Activated T-cell treated with anti-CD3 and anti-CD28 coated beads, Interleukin-2, amount 50 U/mL, for 4 hours (primary cell): ENCODE data around the gene PTP4A1. TPM values are rescaled to one million over a fixed set of nuclear protein-coding genes. Genes with fewer than 3 reads are reported as not detected.
"Not testable (repeated sequence)": the region's sequence is repeated elsewhere in the genome, so short reads cannot be mapped to it uniquely, and the experiment has no call there.

Source experiments
- ATAC-seq, 2 donors: fragments of 200-7000 bp; cut with Tn5 transposase; one replicate each; pipeline ENCODE4 v1.10.0; 2021
- DNase-seq: peaks from one replicate; pipeline ENCODE4 v3.0.0-alpha.2; 2020
- H3K27me3 Mint-ChIP-seq: one replicate; pipeline ENCODE4 v1.8.0; 2021; ENCODE audit warnings: low read depth, mixed read lengths
- H3K36me3 Mint-ChIP-seq: one replicate; pipeline ENCODE4 v1.8.0; 2022; ENCODE audit warnings: mixed read lengths; ENCODE audit not compliant: insufficient read depth
- H3K4me1 Mint-ChIP-seq: one replicate; pipeline ENCODE4 v1.8.0; 2021; ENCODE audit warnings: low read depth, mixed read lengths
- H3K4me3 Mint-ChIP-seq: one replicate; pipeline ENCODE4 v1.8.0; 2021; ENCODE audit warnings: mild to moderate bottlenecking, moderate library complexity, mixed read lengths
- H3K9me3 Mint-ChIP-seq: one replicate; pipeline ENCODE4 v1.8.0; 2021; ENCODE audit warnings: mixed read lengths
- total RNA-seq, 3 donors: library from RNA; stranded (reverse); gene quantifications; one replicate each; pipeline ENCODE4 v1.2.1, GENCODE V29; 2021

Gene PTP4A1
- total RNA-seq = 10 to 100 TPM; 64.2 to 71.1 (median 70.3) TPM

GRCh38 chr6:63572044-63572746 lies at the start of gene PTP4A1, which contains the start of gene LOC128125822:
PTP4A1 (plus strand) TSS chr6:63572480; CDS start chr6:63576881, 4,401 bp downstream.
LOC128125822 (plus strand) TSS chr6:63572480.
- ATAC-seq (peak; percentile 94 to 96), DNase-seq (peak; percentile 96)
- H3K36me3 Mint-ChIP-seq = peaks cover 10% of the 10 kb centered on the region
- peak within 1 kb of the TSS; percentile 94 for H3K4me3 Mint-ChIP-seq
- H3K27me3 Mint-ChIP-seq = no peaks in the 10 kb centered on the region
- peaks cover 33% of the 10 kb centered on the region for H3K4me1 Mint-ChIP-seq
- H3K9me3 Mint-ChIP-seq = no peaks in the 10 kb centered on the region

- not testable (repeated sequence) for H3K27me3 Mint-ChIP-seq, H3K36me3 Mint-ChIP-seq, H3K4me3 Mint-ChIP-seq, DNase-seq, H3K4me1 Mint-ChIP-seq, H3K9me3 Mint-ChIP-seq, ATAC-seq
These were observed 49.4 kb upstream of the PTP4A1 start for GRCh38 chr6:63522911-63523287.

DNA sequence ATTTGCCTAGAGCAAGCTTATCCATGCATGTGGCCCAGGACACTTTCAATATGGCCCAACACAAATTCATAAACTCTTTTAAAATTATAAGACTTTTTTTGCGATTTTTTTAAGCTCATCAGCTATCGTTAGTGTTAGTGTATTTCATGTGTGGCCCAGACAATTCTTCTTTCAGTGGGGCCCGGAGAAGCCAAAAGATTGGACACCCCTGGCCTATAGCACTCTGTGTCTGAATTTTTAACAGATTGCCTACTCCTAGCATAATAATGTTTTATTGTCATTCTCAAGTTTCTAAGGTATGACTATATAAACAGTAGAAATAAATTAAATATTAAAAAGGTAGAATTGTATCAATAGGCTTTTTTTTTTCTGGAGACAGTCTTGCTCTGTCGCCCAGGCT lies 48.6 kb upstream of the PTP4A1 start:
- ATAC-seq (no peak), DNase-seq (no peak)
- H3K27me3 Mint-ChIP-seq = no peaks in the 10 kb centered on the region
- no peaks in the 10 kb centered on the region for H3K9me3 Mint-ChIP-seq
- no peak overlapping the region for H3K4me3 Mint-ChIP-seq
- no peaks in the 10 kb centered on the region for H3K36me3 Mint-ChIP-seq
- H3K4me1 Mint-ChIP-seq = peaks cover 2% of the 10 kb centered on the region

DNA sequence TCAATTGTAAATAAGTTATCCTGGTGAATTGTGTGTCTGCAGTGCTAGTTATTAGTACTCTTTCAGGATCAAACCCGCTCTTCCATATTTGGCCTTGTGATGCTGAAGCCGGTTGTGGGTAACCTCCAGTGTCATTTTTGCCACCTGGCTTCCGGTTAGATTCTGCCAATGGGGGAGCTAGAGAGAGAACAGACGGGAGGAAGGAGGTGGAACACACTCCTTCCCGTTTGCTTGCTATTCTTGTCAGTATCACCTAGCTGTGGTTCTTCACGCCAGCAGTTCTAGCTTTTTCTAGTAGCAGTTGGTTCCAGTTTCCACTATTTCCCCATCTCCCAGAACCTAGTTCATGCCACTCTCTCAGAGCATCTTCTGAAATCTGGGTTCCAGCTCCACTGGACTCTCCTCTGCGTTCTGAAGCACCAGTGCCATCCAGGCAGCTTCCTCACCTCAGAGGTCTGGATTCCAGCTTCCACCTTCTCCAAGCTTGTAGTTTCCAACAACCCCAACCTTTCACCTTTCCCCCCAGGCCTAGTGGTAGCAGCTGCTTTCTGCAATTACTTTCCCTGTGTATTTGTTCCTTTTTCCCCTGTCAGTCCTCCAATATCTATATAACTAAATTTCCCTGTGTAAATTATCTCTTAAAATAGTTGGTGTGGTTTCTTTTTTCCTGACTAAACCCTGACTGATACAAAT lies 46.9 kb upstream of the PTP4A1 start:
- ATAC-seq (no peak), DNase-seq (no peak)
- Mint-ChIP-seq H3K27me3 (no peaks in the 10 kb centered on the region), H3K4me3 (no peak overlapping the region), H3K9me3 (no peaks in the 10 kb centered on the region), H3K4me1 (peaks cover 11% of the 10 kb centered on the region), H3K36me3 (no peaks in the 10 kb centered on the region)

GRCh38 chr6:63526931-63527330 lies 45.3 kb upstream of the PTP4A1 start:
- DNase-seq = no peak
- Mint-ChIP-seq H3K9me3 (no peaks in the 10 kb centered on the region), H3K4me1 (peaks cover 11% of the 10 kb centered on the region), H3K4me3 (no peak overlapping the region), H3K36me3 (no peaks in the 10 kb centered on the region), H3K27me3 (no peaks in the 10 kb centered on the region)
- no peak for ATAC-seq

GRCh38 chr6:63527658-63528514 lies 44.4 kb upstream of the PTP4A1 start:
- no peaks in the 10 kb centered on the region for H3K9me3 Mint-ChIP-seq
- H3K27me3 Mint-ChIP-seq = no peaks in the 10 kb centered on the region
- peaks cover 11% of the 10 kb centered on the region for H3K4me1 Mint-ChIP-seq
- no peak for DNase-seq
- H3K4me3 Mint-ChIP-seq = no peak overlapping the region
- ATAC-seq = no peak
- H3K36me3 Mint-ChIP-seq = no peaks in the 10 kb centered on the region

DNA sequence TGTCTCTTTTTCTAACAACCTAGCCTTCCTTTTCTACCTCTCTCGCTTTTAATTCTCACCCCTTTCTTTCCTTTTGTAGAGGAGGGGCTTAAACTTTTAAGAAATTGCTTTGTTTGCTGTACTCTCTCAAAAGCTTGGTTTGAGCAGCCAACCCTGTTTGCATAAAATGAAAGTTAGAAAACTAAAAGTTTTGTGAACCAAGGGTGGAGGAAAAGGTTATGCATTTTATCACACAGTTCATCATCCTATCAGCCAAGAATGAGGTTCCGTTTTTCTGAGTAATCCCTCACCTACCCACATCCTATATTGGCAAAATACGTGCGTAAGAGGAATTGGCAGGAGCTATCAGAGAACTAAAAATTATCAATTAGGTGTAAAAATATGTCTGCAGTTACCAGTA lies 42.8 kb upstream of the PTP4A1 start:
- no peaks in the 10 kb centered on the region for H3K9me3 Mint-ChIP-seq
- DNase-seq (no peak), ATAC-seq (peak; percentile 30 to 46)
- H3K4me3 Mint-ChIP-seq = peak overlapping the region; percentile 36
- H3K36me3 Mint-ChIP-seq = no peaks in the 10 kb centered on the region
- peaks cover 11% of the 10 kb centered on the region for H3K4me1 Mint-ChIP-seq
- no peaks in the 10 kb centered on the region for H3K27me3 Mint-ChIP-seq

DNA sequence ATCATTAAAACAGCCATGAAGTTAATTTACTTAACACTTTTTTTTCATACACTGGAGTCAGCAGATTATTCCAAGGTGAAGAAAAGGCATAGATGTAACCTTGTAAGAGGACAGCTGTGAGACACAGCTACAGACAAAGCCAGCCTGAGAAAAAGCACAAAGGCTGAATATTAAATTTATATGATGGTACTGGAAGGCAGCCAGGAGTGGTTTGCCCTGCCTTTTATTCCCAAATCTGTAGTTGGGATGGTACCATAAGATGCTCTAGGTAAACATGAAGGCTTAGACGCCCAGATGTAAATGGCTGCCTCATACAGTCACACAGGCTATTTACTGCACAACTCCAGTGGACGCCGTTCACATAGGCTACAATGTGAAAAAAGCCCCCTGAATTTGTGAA lies 42.1 kb upstream of the PTP4A1 start:
- Mint-ChIP-seq H3K4me1 (peaks cover 10% of the 10 kb centered on the region), H3K4me3 (no peak overlapping the region), H3K36me3 (no peaks in the 10 kb centered on the region)

DNA sequence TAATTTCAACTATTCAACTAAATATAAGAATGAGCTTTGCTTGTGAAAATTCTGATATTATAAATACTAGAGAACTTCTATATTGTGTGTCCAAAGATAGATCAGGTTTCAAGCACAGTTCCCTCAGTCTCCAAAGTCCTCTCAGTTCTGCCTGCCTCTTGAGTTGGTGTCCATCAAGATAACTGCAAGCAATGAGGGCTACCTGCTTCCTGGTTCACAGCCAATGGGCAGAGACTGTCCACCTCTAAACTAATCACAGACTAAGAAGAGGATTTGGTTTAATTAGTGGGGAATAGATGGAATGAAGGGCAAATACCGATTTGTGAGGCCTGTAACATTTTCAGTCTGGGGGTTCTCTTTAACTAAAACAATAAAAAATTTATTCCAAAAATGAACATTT lies 41.3 kb upstream of the PTP4A1 start:
- Mint-ChIP-seq H3K4me1 (peaks cover 9% of the 10 kb centered on the region), H3K27me3 (no peaks in the 10 kb centered on the region), H3K36me3 (no peaks in the 10 kb centered on the region), H3K9me3 (no peaks in the 10 kb centered on the region), H3K4me3 (no peak overlapping the region)
- ATAC-seq (no peak), DNase-seq (no peak)

More for the DNA sequence above, 42.1 kb upstream of the PTP4A1 start:
- Mint-ChIP-seq H3K27me3 (no peaks in the 10 kb centered on the region), H3K9me3 (no peaks in the 10 kb centered on the region)
- DNase-seq = no peak
- ATAC-seq = no peak

GRCh38 chr6:63533026-63533425 lies 39.3 kb upstream of the PTP4A1 start:
- no peaks in the 10 kb centered on the region for H3K9me3 Mint-ChIP-seq
- H3K4me3 Mint-ChIP-seq = no peak overlapping the region
- DNase-seq (no peak), ATAC-seq (no peak)
- no peaks in the 10 kb centered on the region for H3K36me3 Mint-ChIP-seq
- H3K27me3 Mint-ChIP-seq = no peaks in the 10 kb centered on the region
- peaks cover 9% of the 10 kb centered on the region for H3K4me1 Mint-ChIP-seq

GRCh38 chr6:63533952-63534351 lies 38.3 kb upstream of the PTP4A1 start:
- H3K9me3 Mint-ChIP-seq = no peaks in the 10 kb centered on the region
- no peak overlapping the region for H3K4me3 Mint-ChIP-seq
- no peaks in the 10 kb centered on the region for H3K36me3 Mint-ChIP-seq
- no peaks in the 10 kb centered on the region for H3K27me3 Mint-ChIP-seq
- ATAC-seq = no peak
- peaks cover 9% of the 10 kb centered on the region for H3K4me1 Mint-ChIP-seq
- no peak for DNase-seq

DNA sequence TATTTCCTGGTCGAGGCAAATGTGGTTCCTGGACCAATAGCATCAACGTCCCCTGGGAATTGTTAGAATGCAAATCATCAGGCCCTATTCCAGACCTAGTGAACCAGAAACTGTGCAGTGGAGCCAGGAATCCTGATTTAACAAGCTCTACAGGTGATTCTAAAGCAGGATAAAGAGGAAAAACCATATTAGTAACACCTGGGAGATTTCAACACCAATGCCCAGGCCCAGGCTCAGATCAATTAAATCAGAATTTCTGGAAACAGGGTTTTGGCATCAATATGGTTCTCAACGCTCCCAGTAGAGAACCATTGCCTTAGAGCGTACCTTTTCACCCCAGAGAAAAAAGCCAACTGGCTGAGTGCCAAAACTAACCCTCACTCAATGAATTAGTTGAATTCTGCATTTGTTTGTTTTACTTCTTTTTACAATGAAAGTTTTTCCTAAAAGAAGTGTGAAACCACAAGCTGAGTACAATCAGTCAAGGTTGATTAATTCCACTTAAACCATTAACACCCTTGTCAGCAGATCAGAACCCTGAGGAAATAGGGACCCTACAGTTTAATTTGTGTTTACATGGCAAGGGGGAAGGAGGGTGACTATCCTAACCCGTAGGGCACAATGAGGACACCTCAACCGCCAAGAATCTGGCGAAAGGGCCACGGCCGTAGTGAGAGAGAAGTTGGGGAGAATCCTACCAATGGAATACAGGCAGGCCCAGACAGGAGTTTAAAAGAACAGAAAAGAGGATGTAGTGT lies 34.9 kb upstream of the PTP4A1 start:
- ATAC-seq (no peak), DNase-seq (no peak)
- peaks cover 10% of the 10 kb centered on the region for H3K27me3 Mint-ChIP-seq
- no peaks in the 10 kb centered on the region for H3K9me3 Mint-ChIP-seq
- no peaks in the 10 kb centered on the region for H3K36me3 Mint-ChIP-seq
- H3K4me1 Mint-ChIP-seq = no peaks in the 10 kb centered on the region
- no peak overlapping the region for H3K4me3 Mint-ChIP-seq

- no peaks in the 10 kb centered on the region for H3K9me3 Mint-ChIP-seq
- ATAC-seq = no peak
- H3K36me3 Mint-ChIP-seq = no peaks in the 10 kb centered on the region
- no peaks in the 10 kb centered on the region for H3K4me1 Mint-ChIP-seq
- no peak overlapping the region for H3K4me3 Mint-ChIP-seq
- H3K27me3 Mint-ChIP-seq = peaks cover 13% of the 10 kb centered on the region
- DNase-seq = no peak
These were observed 34.4 kb upstream of the PTP4A1 start for GRCh38 chr6:63537959-63538300.

- Mint-ChIP-seq H3K4me1 (no peaks in the 10 kb centered on the region), H3K27me3 (peaks cover 13% of the 10 kb centered on the region), H3K36me3 (no peaks in the 10 kb centered on the region), H3K4me3 (no peak overlapping the region), H3K9me3 (no peaks in the 10 kb centered on the region)
- no peak for DNase-seq
- no peak for ATAC-seq
These were observed 33.7 kb upstream of the PTP4A1 start for GRCh38 chr6:63538550-63538949.
